GM23248 (cell line): ENCODE measurements around the gene ARHGAP24. TPM values are rescaled to one million over a fixed set of nuclear protein-coding genes. Genes with fewer than 3 reads are reported as not detected.
A peak's percentile ranks its signal among the peaks of the same experiment; 100 is the strongest.

Experiments
- DNase-seq: peaks from one replicate; pipeline ENCODE4 v3.0.0-alpha.2; 2015
- H2AFZ ChIP-seq: fragments of 200-600 bp; sonication (generic); 2 replicates; pipeline ENCODE4 v1.6.1; 2016; ENCODE audit warnings: antibody characterized with exemption
- H3F3A ChIP-seq: fragments of 200-600 bp; sonication (generic); 2 replicates; pipeline ENCODE4 v1.6.1; 2016; ENCODE audit warnings: mild to moderate bottlenecking, antibody characterized with exemption, mixed run types; ENCODE audit not compliant: insufficient read depth
- H3K27ac ChIP-seq: fragments of 200-600 bp; sonication (generic); 2 replicates; pipeline ENCODE4 v1.5.1; 2016; ENCODE audit warnings: mild to moderate bottlenecking
- H3K27me3 ChIP-seq: fragments of 200-600 bp; sonication (generic); replicated peaks from 2 replicates; pipeline ENCODE4 v1.6.1; 2016; ENCODE audit warnings: mild to moderate bottlenecking; ENCODE audit not compliant: insufficient read depth
- H3K36me3 ChIP-seq: fragments of 200-600 bp; sonication (generic); 2 replicates; pipeline ENCODE4 v1.6.1; 2016; ENCODE audit warnings: low read depth, mild to moderate bottlenecking
- H3K4me1 ChIP-seq: fragments of 200-600 bp; sonication (generic); 2 replicates; pipeline ENCODE4 v1.6.1; 2016; ENCODE audit warnings: mild to moderate bottlenecking; ENCODE audit not compliant: insufficient read depth
- H3K4me2 ChIP-seq: fragments of 200-600 bp; sonication (generic); one replicate; pipeline ENCODE4 v1.6.1; 2016; ENCODE audit warnings: mild to moderate bottlenecking; ENCODE audit not compliant: unreplicated experiment
- H3K4me3 ChIP-seq: fragments of 200-600 bp; sonication (generic); 2 replicates; pipeline ENCODE4 v1.5.1; 2016; ENCODE audit warnings: mild to moderate bottlenecking
- H3K79me2 ChIP-seq: fragments of 200-600 bp; sonication (generic); 2 replicates; pipeline ENCODE4 v1.6.1; 2016; ENCODE audit warnings: mild to moderate bottlenecking; ENCODE audit not compliant: insufficient read depth
- H3K9ac ChIP-seq: fragments of 200-600 bp; sonication (generic); 2 replicates; pipeline ENCODE4 v1.6.1; 2016; ENCODE audit warnings: mild to moderate bottlenecking
- H3K9me2 ChIP-seq: fragments of 200-600 bp; sonication (generic); 2 replicates; pipeline ENCODE4 v1.6.1; 2016; ENCODE audit warnings: mixed run types, mild to moderate bottlenecking, moderate library complexity; ENCODE audit not compliant: insufficient read depth
- H3K9me3 ChIP-seq: fragments of 200-600 bp; sonication (generic); one replicate; pipeline ENCODE4 v1.6.1; 2017; ENCODE audit warnings: low read depth
- H4K20me1 ChIP-seq: fragments of 200-600 bp; sonication (generic); 2 replicates; pipeline ENCODE4 v1.6.0; 2016; ENCODE audit not compliant: insufficient read depth
- EZH2 ChIP-seq: fragments of 200-600 bp; sonication (generic); IDR thresholded peaks from 2 replicates; pipeline ENCODE4 v1.6.1; 2018; ENCODE audit warnings: antibody characterized with exemption, mild to moderate bottlenecking; ENCODE audit not compliant: insufficient read depth, poor library complexity, severe bottlenecking
- EZH2phosphoT487 ChIP-seq: fragments of 200-600 bp; sonication (generic); IDR thresholded peaks from 2 replicates; pipeline ENCODE4 v1.6.1; 2018; ENCODE audit warnings: antibody characterized with exemption, moderate library complexity, mild to moderate bottlenecking, low read depth; ENCODE audit not compliant: insufficient read depth
- WGBS, 2 experiments: methylation state at CpG; one replicate each; pipeline ENCODE4 v1.1.6; 2015 to 2017; ENCODE audit warnings: low lambda C conversion rate in 2 of 2, low coverage in 1 of 2; ENCODE audit errors: missing lambda C conversion rate in 2 of 2; 5-methylcytosine and 5-hydroxymethylcytosine counted together
- in situ Hi-C: fragments of 300-500 bp; cut with MboI; formaldehyde crosslinking; loops from 2 replicates; pipeline ENCODE4 v1.15.0; 2020
- polyA plus RNA-seq: library from polyadenylated mRNA; unstranded; fragments of >200 nt; fragmentation: Nextera tagmentation; extraction: Ambion mirVana; gene quantifications from 2 replicates; pipeline ENCODE4 v1.2.1, GENCODE V29; 2016
- total RNA-seq: library from RNA; depleted of rRNA; stranded (reverse); fragments of >200 nt; shearing (Covaris generic); gene quantifications from 2 replicates; pipeline ENCODE4 v1.2.3, GENCODE V29; 2014

The ARHGAP24 gene
- total and polyA plus RNA-seq, 2 experiments from 2014 or later = 24.1 to 31.6 TPM

DNA sequence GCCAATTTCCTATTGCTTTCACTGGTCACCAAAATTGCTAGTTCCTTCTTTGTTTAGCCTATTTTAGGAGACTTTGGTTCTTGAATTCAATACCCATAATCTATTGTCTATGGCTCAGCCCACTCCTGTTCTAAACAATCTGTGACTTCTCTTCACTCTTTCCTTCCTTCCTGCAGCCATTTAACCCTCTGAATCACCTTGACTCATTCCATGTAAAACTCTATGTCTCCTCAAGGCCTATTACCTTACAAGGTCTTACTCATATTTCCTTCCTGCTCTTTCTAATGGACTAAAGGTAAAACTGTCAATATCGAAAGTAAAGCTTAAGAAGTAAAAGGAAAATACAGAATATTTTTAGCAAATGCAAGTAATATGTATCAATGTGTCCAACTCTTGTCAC lies 301.6 kb downstream of the ARHGAP24 start:
- Histone ChIP-seq H3K9me3 (no peaks in the 10 kb centered on the region), H3K4me3 (peak overlapping the region; percentile 22; the same call in 1 of the 2 replicates), H4K20me1 (no peaks in the 10 kb centered on the region), H3K79me2 (peaks cover 40% of the 10 kb centered on the region), H3K27ac (0 out of 2 replicates have a peak overlapping the region, but pooled peaks have one; percentile 1), H3K9me2 (no peaks in the 10 kb centered on the region), H2AFZ (0 out of 2 replicates have a peak overlapping the region, but pooled peaks have one; percentile 11), H3K9ac (no peak overlapping the region), H3K36me3 (no peaks in the 10 kb centered on the region), H3K4me2 (peak overlapping the region; percentile 50), H3K4me1 (peaks cover 50% of the 10 kb centered on the region), H3K27me3 (no peaks in the 10 kb centered on the region), H3F3A (peaks cover 36% of the 10 kb centered on the region; the same call in 1 of the 2 replicates)
- in situ Hi-C loops = no loop called here
- peak; percentile 72 for DNase-seq
- WGBS, 2 experiments = 25 to 30% methylated on average over 1 of the region's 1 CpG
- TF ChIP-seq EZH2phosphoT487 (no peak), EZH2 (no peak)

DNA sequence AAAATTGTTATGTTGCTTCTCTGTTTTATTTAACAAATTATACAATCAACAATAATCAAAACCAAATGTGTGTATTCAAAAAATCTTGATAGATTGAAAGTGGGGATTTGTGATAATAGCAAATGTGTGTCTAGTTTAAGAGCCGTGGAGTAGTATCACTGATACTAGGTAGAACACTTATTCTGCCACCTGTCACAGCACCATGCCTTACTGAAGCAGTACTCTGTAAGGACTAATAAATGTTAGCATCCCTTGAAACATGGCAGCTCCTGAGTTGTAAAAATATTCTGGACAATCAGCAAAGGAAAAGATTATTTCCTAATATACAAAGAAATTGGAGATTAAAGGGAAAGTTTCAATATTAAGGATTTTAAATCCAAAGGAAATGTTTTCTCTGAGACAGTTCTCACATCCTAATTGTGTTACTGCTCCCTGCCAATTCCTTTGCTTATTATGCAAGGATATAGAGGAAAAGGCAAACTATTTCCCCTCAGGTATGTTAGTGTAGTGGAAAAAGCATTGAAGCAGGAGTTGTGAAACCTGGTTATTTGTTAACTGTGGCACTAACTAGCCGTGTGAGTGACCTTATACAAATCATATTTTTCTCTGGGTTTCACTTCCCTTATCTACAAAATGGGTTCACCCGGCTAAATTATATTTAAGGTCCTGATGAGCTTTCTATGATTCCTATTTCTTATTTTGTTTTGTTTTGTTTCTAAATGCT lies 303.1 kb downstream of the ARHGAP24 start:
- Histone ChIP-seq H3K9me3 (no peaks in the 10 kb centered on the region), H3K4me2 (peak overlapping the region; percentile 80), H3F3A (peaks cover 47% of the 10 kb centered on the region), H3K9ac (peak overlapping the region; percentile 97), H3K9me2 (no peaks in the 10 kb centered on the region), H3K4me3 (peak overlapping the region; percentile 91), H4K20me1 (no peaks in the 10 kb centered on the region), H3K27ac (peak overlapping the region; percentile 96), H3K36me3 (no peaks in the 10 kb centered on the region), H3K79me2 (peaks cover 55% of the 10 kb centered on the region), H2AFZ (peak overlapping the region; percentile 79), H3K27me3 (no peaks in the 10 kb centered on the region), H3K4me1 (peaks cover 51% of the 10 kb centered on the region)
- in situ Hi-C loops = no loop called here
- 16 to 19% methylated on average over 3 of the region's 3 CpGs for WGBS, 2 experiments
- TF ChIP-seq EZH2phosphoT487 = no peak
- no peak for TF ChIP-seq EZH2
- peak; percentile 44 for DNase-seq

DNA sequence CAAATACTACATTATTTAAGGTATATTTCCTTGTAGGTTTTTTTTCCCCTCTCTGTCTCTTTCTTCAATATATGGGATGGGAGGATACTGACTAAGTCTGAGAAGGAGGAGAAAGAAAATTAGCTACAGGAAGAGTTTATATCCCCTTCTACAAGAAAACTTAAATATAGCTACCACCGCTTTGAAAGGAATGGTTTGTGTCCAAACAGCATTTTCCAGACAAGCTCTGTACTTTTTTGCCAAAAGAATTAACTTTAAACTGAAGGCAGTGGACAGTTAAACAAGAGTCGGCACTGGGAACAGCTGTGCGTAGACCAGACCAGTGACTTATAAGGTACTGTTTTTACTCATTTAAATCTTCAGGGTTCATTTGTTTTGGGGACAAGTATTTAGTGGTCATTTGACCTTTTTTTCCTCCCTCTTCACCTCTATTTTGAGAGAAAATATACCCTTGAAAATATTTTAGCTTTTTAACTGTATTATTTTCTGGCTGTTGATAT lies 303.7 kb downstream of the ARHGAP24 start:
- Histone ChIP-seq H3K4me3 (peak overlapping the region; percentile 91), H4K20me1 (no peaks in the 10 kb centered on the region), H3K9me3 (no peaks in the 10 kb centered on the region), H3K27ac (peak overlapping the region; percentile 96), H2AFZ (peak overlapping the region; percentile 79), H3K27me3 (no peaks in the 10 kb centered on the region), H3K9me2 (no peaks in the 10 kb centered on the region), H3K4me2 (peak overlapping the region; percentile 80), H3K9ac (peak overlapping the region; percentile 97), H3K36me3 (no peaks in the 10 kb centered on the region), H3K79me2 (peaks cover 59% of the 10 kb centered on the region), H3F3A (peaks cover 51% of the 10 kb centered on the region), H3K4me1 (peaks cover 54% of the 10 kb centered on the region)
- TF ChIP-seq EZH2phosphoT487 (no peak), EZH2 (no peak)
- in situ Hi-C loops = no loop called here
- DNase-seq = peak; percentile 67
- WGBS, 2 experiments = 1% methylated on average over 3 of the region's 3 CpGs

DNA sequence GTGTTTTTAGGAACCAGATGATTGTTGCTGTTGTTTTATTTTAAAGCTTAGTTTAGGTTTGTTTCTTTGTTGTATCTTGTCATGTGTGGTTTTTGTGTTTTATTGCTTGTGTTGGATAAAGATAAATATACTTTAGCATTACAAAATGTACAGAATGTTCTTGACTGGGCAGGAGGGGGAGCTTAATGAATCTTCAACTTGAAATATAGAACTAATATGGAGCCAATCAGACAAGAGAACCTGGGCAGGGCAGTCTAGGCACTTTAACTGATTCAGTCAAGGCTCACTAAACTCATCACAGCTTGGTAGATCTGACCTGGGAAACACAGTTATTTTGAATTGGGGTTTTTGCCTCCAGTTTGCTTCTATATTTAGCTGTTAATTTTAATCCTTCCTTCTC lies 304.2 kb downstream of the ARHGAP24 start:
- no peak for TF ChIP-seq EZH2phosphoT487
- TF ChIP-seq EZH2 = no peak
- Histone ChIP-seq H3K4me1 (peaks cover 59% of the 10 kb centered on the region), H3K36me3 (no peaks in the 10 kb centered on the region), H3K4me2 (peak overlapping the region; percentile 80), H3K9ac (peak overlapping the region; percentile 97), H3K79me2 (peaks cover 62% of the 10 kb centered on the region), H2AFZ (peak overlapping the region; percentile 79), H3K4me3 (peak overlapping the region; percentile 91), H3F3A (peaks cover 56% of the 10 kb centered on the region), H3K9me3 (no peaks in the 10 kb centered on the region), H3K9me2 (no peaks in the 10 kb centered on the region), H3K27ac (peak overlapping the region; percentile 96), H3K27me3 (no peaks in the 10 kb centered on the region), H4K20me1 (no peaks in the 10 kb centered on the region)
- DNase-seq = peak; percentile 80
- in situ Hi-C loops = no loop called here
